HEK293 (cell line): ENCODE results near the gene NAGPA.
A peak's percentile ranks its signal among the peaks of the same experiment; 100 is the strongest.

Experiments
- FEZF1 ChIP-seq: fragments of 450-650 bp; formaldehyde crosslinking; IDR thresholded peaks from 2 replicates; pipeline ENCODE4 v1.5.1; 2016; ENCODE audit warnings: missing biosample characterization, missing genetic modification characterization
- KLF16 ChIP-seq: fragments of 450-650 bp; formaldehyde crosslinking; IDR thresholded peaks from 2 replicates; pipeline ENCODE4 v1.5.1; 2017; ENCODE audit warnings: missing biosample characterization, missing genetic modification characterization
- KLF7 ChIP-seq: fragments of 450-650 bp; formaldehyde crosslinking; IDR thresholded peaks from 2 replicates; pipeline ENCODE4 v1.5.1; 2016; ENCODE audit warnings: missing biosample characterization, missing genetic modification characterization, borderline replicate concordance
- OSR2 ChIP-seq: fragments of 450-650 bp; formaldehyde crosslinking; IDR thresholded peaks from 2 replicates; pipeline ENCODE4 v1.5.1; 2016; ENCODE audit warnings: missing biosample characterization, missing genetic modification characterization
- SCRT2 ChIP-seq: fragments of 450-650 bp; formaldehyde crosslinking; IDR thresholded peaks from 2 replicates; pipeline ENCODE4 v1.5.1; 2016; ENCODE audit warnings: missing biosample characterization, missing genetic modification characterization
- SP7 ChIP-seq: fragments of 450-650 bp; formaldehyde crosslinking; IDR thresholded peaks from 2 replicates; pipeline ENCODE4 v1.5.1; 2016; ENCODE audit warnings: missing biosample characterization, missing genetic modification characterization
- ZBTB20 ChIP-seq: fragments of 450-650 bp; formaldehyde crosslinking; IDR thresholded peaks from 2 replicates; pipeline ENCODE4 v1.5.1; 2016; ENCODE audit warnings: missing biosample characterization, missing genetic modification characterization
- ZBTB7A ChIP-seq: fragments of 450-650 bp; formaldehyde crosslinking; IDR thresholded peaks from 2 replicates; pipeline ENCODE4 v1.5.1; 2016; ENCODE audit warnings: low read depth, missing biosample characterization, missing genetic modification characterization
- ZNF10 ChIP-seq: fragments of 450-650 bp; formaldehyde crosslinking; IDR thresholded peaks from 2 replicates; pipeline ENCODE4 v1.5.1; 2017; ENCODE audit warnings: missing biosample characterization, missing genetic modification characterization
- ZNF121 ChIP-seq: fragments of 450-650 bp; formaldehyde crosslinking; IDR thresholded peaks from 2 replicates; pipeline ENCODE4 v1.5.1; 2016; ENCODE audit warnings: missing biosample characterization, missing genetic modification characterization
- ZNF133 ChIP-seq: fragments of 450-650 bp; formaldehyde crosslinking; IDR thresholded peaks from 2 replicates; pipeline ENCODE4 v1.5.1; 2016; ENCODE audit warnings: missing biosample characterization, missing genetic modification characterization
- ZNF214 ChIP-seq: fragments of 450-650 bp; formaldehyde crosslinking; IDR thresholded peaks from 2 replicates; pipeline ENCODE4 v1.5.1; 2017; ENCODE audit warnings: missing biosample characterization, mild to moderate bottlenecking, missing genetic modification characterization, borderline replicate concordance
- ZNF24 ChIP-seq: fragments of 450-650 bp; formaldehyde crosslinking; IDR thresholded peaks from 2 replicates; pipeline ENCODE4 v1.5.1; 2016; ENCODE audit warnings: missing biosample characterization, missing genetic modification characterization
- ZNF335 ChIP-seq: fragments of 450-650 bp; formaldehyde crosslinking; conservative IDR thresholded peaks from 2 replicates; pipeline ENCODE4 v1.5.1; 2016; ENCODE audit warnings: missing biosample characterization, missing genetic modification characterization
- ZNF404 ChIP-seq: fragments of 450-650 bp; formaldehyde crosslinking; IDR thresholded peaks from 2 replicates; pipeline ENCODE4 v1.5.1; 2017; ENCODE audit warnings: missing biosample characterization, missing genetic modification characterization
- ZNF433 ChIP-seq: fragments of 450-650 bp; formaldehyde crosslinking; IDR thresholded peaks from 2 replicates; pipeline ENCODE4 v1.5.1; 2016; ENCODE audit warnings: missing biosample characterization, missing genetic modification characterization, low read depth
- ZNF585B ChIP-seq: fragments of 450-650 bp; formaldehyde crosslinking; IDR thresholded peaks from 2 replicates; pipeline ENCODE4 v1.5.1; 2016; ENCODE audit warnings: missing biosample characterization, missing genetic modification characterization
- ZNF610 ChIP-seq: fragments of 450-650 bp; formaldehyde crosslinking; IDR thresholded peaks from 2 replicates; pipeline ENCODE4 v1.5.1; 2016; ENCODE audit warnings: missing biosample characterization, missing genetic modification characterization, borderline replicate concordance
- ZNF660 ChIP-seq: fragments of 450-650 bp; IDR thresholded peaks from 2 replicates; pipeline ENCODE4 v1.5.1; 2018; ENCODE audit warnings: missing biosample characterization, mild to moderate bottlenecking, missing genetic modification characterization
- ZNF747 ChIP-seq: fragments of 450-650 bp; formaldehyde crosslinking; IDR thresholded peaks from 2 replicates; pipeline ENCODE4 v1.5.1; 2016; ENCODE audit warnings: missing biosample characterization, missing genetic modification characterization
- ZNF768 ChIP-seq: fragments of 450-650 bp; formaldehyde crosslinking; IDR thresholded peaks from 2 replicates; pipeline ENCODE4 v1.5.1; 2018; ENCODE audit warnings: missing biosample characterization, mild to moderate bottlenecking, missing genetic modification characterization
- ZNF792 ChIP-seq: fragments of 450-650 bp; formaldehyde crosslinking; IDR thresholded peaks from 2 replicates; pipeline ENCODE4 v1.5.1; 2016; ENCODE audit warnings: missing biosample characterization, missing genetic modification characterization
- ZNF837 ChIP-seq: fragments of 450-650 bp; formaldehyde crosslinking; IDR thresholded peaks from 2 replicates; pipeline ENCODE4 v1.5.1; 2016; ENCODE audit warnings: missing biosample characterization, missing genetic modification characterization
- TF ChIP-seq, protein P1 (sequence below): fragments of 450-650 bp; formaldehyde crosslinking; IDR thresholded peaks from 2 replicates; pipeline ENCODE4 v1.5.1; 2016; ENCODE audit warnings: missing biosample characterization, missing genetic modification characterization
- TF ChIP-seq, protein P2 (sequence below): fragments of 450-650 bp; formaldehyde crosslinking; IDR thresholded peaks from 2 replicates; pipeline ENCODE4 v1.5.1; 2016; ENCODE audit warnings: missing biosample characterization, missing genetic modification characterization
- TF ChIP-seq, protein P3 (sequence below): fragments of 450-650 bp; formaldehyde crosslinking; conservative IDR thresholded peaks from 2 replicates; pipeline ENCODE4 v1.5.1; 2016; ENCODE audit warnings: low read depth, missing biosample characterization, missing genetic modification characterization
- TF ChIP-seq, protein P4 (sequence below): fragments of 450-650 bp; formaldehyde crosslinking; IDR thresholded peaks from 2 replicates; pipeline ENCODE4 v1.5.1; 2016; ENCODE audit warnings: missing biosample characterization, missing genetic modification characterization
- TF ChIP-seq, protein P5 (sequence below): fragments of 450-650 bp; formaldehyde crosslinking; IDR thresholded peaks from 2 replicates; pipeline ENCODE4 v1.5.1; 2017; ENCODE audit warnings: missing biosample characterization, missing genetic modification characterization
- TF ChIP-seq, protein P6 (sequence below): fragments of 450-650 bp; formaldehyde crosslinking; IDR thresholded peaks from 2 replicates; pipeline ENCODE4 v1.5.1; 2017; ENCODE audit warnings: missing biosample characterization, missing genetic modification characterization

The NAGPA gene

DNA sequence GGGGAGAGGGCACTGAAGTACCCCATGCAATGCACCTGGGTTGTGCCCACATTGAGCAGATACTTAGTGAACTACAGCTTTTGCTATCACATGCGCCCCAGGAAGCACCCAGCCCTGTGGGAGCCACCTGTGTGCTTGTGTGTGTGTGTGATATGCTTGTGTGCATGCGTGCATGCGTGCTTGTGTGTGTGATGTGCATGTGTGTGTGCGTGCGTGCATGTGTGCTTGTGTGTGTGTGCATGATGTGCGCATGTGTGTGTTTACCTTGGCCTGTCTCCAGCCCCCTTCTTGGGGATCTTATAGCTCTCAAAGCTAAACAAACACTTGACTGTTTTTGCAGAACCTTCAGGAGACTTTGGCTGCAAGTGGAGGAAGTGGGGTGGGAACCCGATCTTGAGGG is 31.2 kb upstream of the NAGPA start (continued):
- TF ChIP-seq, protein P1, sequence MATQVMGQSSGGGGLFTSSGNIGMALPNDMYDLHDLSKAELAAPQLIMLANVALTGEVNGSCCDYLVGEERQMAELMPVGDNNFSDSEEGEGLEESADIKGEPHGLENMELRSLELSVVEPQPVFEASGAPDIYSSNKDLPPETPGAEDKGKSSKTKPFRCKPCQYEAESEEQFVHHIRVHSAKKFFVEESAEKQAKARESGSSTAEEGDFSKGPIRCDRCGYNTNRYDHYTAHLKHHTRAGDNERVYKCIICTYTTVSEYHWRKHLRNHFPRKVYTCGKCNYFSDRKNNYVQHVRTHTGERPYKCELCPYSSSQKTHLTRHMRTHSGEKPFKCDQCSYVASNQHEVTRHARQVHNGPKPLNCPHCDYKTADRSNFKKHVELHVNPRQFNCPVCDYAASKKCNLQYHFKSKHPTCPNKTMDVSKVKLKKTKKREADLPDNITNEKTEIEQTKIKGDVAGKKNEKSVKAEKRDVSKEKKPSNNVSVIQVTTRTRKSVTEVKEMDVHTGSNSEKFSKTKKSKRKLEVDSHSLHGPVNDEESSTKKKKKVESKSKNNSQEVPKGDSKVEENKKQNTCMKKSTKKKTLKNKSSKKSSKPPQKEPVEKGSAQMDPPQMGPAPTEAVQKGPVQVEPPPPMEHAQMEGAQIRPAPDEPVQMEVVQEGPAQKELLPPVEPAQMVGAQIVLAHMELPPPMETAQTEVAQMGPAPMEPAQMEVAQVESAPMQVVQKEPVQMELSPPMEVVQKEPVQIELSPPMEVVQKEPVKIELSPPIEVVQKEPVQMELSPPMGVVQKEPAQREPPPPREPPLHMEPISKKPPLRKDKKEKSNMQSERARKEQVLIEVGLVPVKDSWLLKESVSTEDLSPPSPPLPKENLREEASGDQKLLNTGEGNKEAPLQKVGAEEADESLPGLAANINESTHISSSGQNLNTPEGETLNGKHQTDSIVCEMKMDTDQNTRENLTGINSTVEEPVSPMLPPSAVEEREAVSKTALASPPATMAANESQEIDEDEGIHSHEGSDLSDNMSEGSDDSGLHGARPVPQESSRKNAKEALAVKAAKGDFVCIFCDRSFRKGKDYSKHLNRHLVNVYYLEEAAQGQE (tag by site-specific recombination): no peak
- TF ChIP-seq ZNF214: no peak
- TF ChIP-seq KLF16: 0 out of 2 replicates have a peak, but pooled peaks have one; percentile 50
- no peak for TF ChIP-seq ZNF24
- TF ChIP-seq ZBTB20 (tag by site-specific recombination): 0 out of 2 replicates have a peak, but pooled peaks have one; percentile 17
- TF ChIP-seq ZNF747: no peak
- TF ChIP-seq ZNF837 (tag by site-specific recombination): no peak
- TF ChIP-seq ZNF585B (tag by site-specific recombination): no peak
- TF ChIP-seq, protein P2, sequence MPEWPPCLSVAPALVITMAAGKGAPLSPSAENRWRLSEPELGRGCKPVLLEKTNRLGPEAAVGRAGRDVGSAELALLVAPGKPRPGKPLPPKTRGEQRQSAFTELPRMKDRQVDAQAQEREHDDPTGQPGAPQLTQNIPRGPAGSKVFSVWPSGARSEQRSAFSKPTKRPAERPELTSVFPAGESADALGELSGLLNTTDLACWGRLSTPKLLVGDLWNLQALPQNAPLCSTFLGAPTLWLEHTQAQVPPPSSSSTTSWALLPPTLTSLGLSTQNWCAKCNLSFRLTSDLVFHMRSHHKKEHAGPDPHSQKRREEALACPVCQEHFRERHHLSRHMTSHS (tag by site-specific recombination): no peak
- TF ChIP-seq ZNF768 (tag by site-specific recombination): no peak
- TF ChIP-seq ZNF404: no peak
- no peak for TF ChIP-seq KLF7
- no peak for TF ChIP-seq ZNF133 (tag by site-specific recombination)
- no peak for TF ChIP-seq ZNF10 (tag by site-specific recombination)
- TF ChIP-seq, protein P3, sequence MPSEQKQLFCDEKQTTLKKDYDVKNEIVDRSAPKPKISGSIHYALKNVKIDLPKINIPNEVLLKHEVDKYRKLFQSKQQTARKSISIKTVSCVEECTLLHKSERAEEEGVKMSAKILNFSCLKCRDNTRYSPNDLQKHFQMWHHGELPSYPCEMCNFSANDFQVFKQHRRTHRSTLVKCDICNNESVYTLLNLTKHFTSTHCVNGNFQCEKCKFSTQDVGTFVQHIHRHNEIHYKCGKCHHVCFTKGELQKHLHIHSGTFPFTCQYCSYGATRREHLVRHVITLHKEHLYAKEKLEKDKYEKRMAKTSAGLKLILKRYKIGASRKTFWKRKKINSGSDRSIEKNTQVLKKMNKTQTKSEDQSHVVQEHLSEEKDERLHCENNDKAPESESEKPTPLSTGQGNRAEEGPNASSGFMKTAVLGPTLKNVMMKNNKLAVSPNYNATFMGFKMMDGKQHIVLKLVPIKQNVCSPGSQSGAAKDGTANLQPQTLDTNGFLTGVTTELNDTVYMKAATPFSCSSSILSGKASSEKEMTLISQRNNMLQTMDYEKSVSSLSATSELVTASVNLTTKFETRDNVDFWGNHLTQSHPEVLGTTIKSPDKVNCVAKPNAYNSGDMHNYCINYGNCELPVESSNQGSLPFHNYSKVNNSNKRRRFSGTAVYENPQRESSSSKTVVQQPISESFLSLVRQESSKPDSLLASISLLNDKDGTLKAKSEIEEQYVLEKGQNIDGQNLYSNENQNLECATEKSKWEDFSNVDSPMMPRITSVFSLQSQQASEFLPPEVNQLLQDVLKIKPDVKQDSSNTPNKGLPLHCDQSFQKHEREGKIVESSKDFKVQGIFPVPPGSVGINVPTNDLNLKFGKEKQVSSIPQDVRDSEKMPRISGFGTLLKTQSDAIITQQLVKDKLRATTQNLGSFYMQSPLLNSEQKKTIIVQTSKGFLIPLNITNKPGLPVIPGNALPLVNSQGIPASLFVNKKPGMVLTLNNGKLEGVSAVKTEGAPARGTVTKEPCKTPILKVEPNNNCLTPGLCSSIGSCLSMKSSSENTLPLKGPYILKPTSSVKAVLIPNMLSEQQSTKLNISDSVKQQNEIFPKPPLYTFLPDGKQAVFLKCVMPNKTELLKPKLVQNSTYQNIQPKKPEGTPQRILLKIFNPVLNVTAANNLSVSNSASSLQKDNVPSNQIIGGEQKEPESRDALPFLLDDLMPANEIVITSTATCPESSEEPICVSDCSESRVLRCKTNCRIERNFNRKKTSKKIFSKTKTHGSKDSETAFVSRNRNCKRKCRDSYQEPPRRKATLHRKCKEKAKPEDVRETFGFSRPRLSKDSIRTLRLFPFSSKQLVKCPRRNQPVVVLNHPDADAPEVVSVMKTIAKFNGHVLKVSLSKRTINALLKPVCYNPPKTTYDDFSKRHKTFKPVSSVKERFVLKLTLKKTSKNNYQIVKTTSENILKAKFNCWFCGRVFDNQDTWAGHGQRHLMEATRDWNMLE (tag by site-specific recombination): no peak
- TF ChIP-seq ZNF660 (tag by site-specific recombination): no peak
- TF ChIP-seq ZNF433: no peak
- TF ChIP-seq FEZF1 (tag by site-specific recombination): no peak; the same call in 1 of the 2 replicates
- TF ChIP-seq ZNF335 (tag by site-specific recombination): no peak
- no peak for TF ChIP-seq ZNF121 (tag by site-specific recombination)
- TF ChIP-seq ZNF610 (tag by site-specific recombination): no peak
- TF ChIP-seq ZBTB7A (tag by site-specific recombination): no peak
- TF ChIP-seq, protein P4, sequence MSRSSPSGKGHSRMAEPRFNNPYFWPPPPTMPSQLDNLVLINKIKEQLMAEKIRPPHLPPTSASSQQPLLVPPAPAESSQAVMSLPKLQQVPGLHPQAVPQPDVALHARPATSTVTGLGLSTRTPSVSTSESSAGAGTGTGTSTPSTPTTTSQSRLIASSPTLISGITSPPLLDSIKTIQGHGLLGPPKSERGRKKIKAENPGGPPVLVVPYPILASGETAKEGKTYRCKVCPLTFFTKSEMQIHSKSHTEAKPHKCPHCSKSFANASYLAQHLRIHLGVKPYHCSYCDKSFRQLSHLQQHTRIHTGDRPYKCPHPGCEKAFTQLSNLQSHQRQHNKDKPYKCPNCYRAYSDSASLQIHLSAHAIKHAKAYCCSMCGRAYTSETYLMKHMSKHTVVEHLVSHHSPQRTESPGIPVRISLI (tag by site-specific recombination): no peak
- no peak; the same call in 1 of the 2 replicates for TF ChIP-seq ZNF792 (tag by site-specific recombination)
- TF ChIP-seq, protein P5, sequence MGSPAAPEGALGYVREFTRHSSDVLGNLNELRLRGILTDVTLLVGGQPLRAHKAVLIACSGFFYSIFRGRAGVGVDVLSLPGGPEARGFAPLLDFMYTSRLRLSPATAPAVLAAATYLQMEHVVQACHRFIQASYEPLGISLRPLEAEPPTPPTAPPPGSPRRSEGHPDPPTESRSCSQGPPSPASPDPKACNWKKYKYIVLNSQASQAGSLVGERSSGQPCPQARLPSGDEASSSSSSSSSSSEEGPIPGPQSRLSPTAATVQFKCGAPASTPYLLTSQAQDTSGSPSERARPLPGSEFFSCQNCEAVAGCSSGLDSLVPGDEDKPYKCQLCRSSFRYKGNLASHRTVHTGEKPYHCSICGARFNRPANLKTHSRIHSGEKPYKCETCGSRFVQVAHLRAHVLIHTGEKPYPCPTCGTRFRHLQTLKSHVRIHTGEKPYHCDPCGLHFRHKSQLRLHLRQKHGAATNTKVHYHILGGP: 0 out of 2 replicates have a peak, but pooled peaks have one; percentile 19
- TF ChIP-seq, protein P6, sequence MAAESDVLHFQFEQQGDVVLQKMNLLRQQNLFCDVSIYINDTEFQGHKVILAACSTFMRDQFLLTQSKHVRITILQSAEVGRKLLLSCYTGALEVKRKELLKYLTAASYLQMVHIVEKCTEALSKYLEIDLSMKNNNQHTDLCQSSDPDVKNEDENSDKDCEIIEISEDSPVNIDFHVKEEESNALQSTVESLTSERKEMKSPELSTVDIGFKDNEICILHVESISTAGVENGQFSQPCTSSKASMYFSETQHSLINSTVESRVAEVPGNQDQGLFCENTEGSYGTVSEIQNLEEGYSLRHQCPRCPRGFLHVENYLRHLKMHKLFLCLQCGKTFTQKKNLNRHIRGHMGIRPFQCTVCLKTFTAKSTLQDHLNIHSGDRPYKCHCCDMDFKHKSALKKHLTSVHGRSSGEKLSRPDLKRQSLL: no peak
- peak; percentile 59 for TF ChIP-seq OSR2 (tag by site-specific recombination)
- TF ChIP-seq SCRT2 (tag by site-specific recombination): peak; percentile 82
- no peak for TF ChIP-seq SP7
